Hepatocyte (in vitro differentiated cells): ENCODE results near the gene TXN2. TPM values are rescaled to one million over a fixed set of nuclear protein-coding genes. Genes with fewer than 3 reads are reported as not detected.

Experiments
- DNase-seq: peaks from one replicate; pipeline ENCODE4 v3.0.0-alpha.2; 2016; ENCODE audit warnings: low spot score
- H2AFZ ChIP-seq: fragments of 200-600 bp; sonication (generic); 2 replicates; pipeline ENCODE4 v1.6.0; 2016; ENCODE audit warnings: antibody characterized with exemption, mild to moderate bottlenecking
- H3K27ac ChIP-seq: fragments of 200-600 bp; sonication (generic); 2 replicates; pipeline ENCODE4 v1.5.1; 2016; ENCODE audit warnings: mild to moderate bottlenecking
- H3K27me3 ChIP-seq: fragments of 200-600 bp; sonication (generic); 2 replicates; pipeline ENCODE4 v1.6.1; 2016
- H3K36me3 ChIP-seq: fragments of 200-600 bp; sonication (generic); replicated peaks from 2 replicates; pipeline ENCODE4 v1.5.1; 2016; ENCODE audit warnings: low read depth; ENCODE audit not compliant: insufficient read depth
- H3K4me1 ChIP-seq: fragments of 200-600 bp; sonication (generic); 2 replicates; pipeline ENCODE4 v1.5.1; 2016; ENCODE audit warnings: mild to moderate bottlenecking, moderate library complexity; ENCODE audit not compliant: insufficient read depth
- H3K4me2 ChIP-seq: fragments of 200-600 bp; sonication (generic); 2 replicates; pipeline ENCODE4 v1.6.0; 2016
- H3K4me3 ChIP-seq: fragments of 200-600 bp; sonication (generic); 2 replicates; pipeline ENCODE4 v1.5.1; 2016; ENCODE audit warnings: mild to moderate bottlenecking
- H3K79me2 ChIP-seq: fragments of 200-600 bp; sonication (generic); 2 replicates; pipeline ENCODE4 v1.6.0; 2017; ENCODE audit warnings: mild to moderate bottlenecking
- H3K9me2 ChIP-seq: fragments of 200-600 bp; sonication (generic); replicated peaks from 2 replicates; pipeline ENCODE4 v1.6.0; 2017; ENCODE audit warnings: mild to moderate bottlenecking; ENCODE audit not compliant: insufficient read depth
- H3K9me3 ChIP-seq: fragments of 200-600 bp; sonication (generic); 2 replicates; pipeline ENCODE4 v1.5.1; 2016; ENCODE audit warnings: low read depth, mild to moderate bottlenecking
- H4K20me1 ChIP-seq: fragments of 200-600 bp; sonication (generic); 2 replicates; pipeline ENCODE4 v1.6.0; 2016; ENCODE audit warnings: mild to moderate bottlenecking; ENCODE audit not compliant: insufficient read depth, poor library complexity, severe bottlenecking
- CTCF ChIP-seq: fragments of 200-600 bp; sonication (generic); IDR thresholded peaks from 2 replicates; pipeline ENCODE4 v1.5.1; 2016; ENCODE audit warnings: antibody characterized with exemption, mild to moderate bottlenecking; ENCODE audit not compliant: poor library complexity
- EZH2 ChIP-seq: fragments of 200-600 bp; sonication (generic); IDR thresholded peaks from 2 replicates; pipeline ENCODE4 v1.6.1; 2016; ENCODE audit warnings: antibody characterized with exemption, mild to moderate bottlenecking, borderline replicate concordance
- EZH2phosphoT487 ChIP-seq: fragments of 200-600 bp; sonication (generic); IDR thresholded peaks from one replicate; pipeline ENCODE4 v1.6.1; 2018; ENCODE audit warnings: antibody characterized with exemption, mild to moderate bottlenecking, low read depth, moderate library complexity; ENCODE audit not compliant: unreplicated experiment, severe bottlenecking
- WGBS: methylation state at CpG from one replicate; pipeline ENCODE4 v1.1.6; 2016; ENCODE audit warnings: low lambda C conversion rate; ENCODE audit errors: missing lambda C conversion rate; 5-methylcytosine and 5-hydroxymethylcytosine counted together
- polyA plus RNA-seq: library from polyadenylated mRNA; unstranded; fragments of >200 nt; fragmentation: Nextera tagmentation; extraction: Ambion mirVana; gene quantifications from 2 replicates; pipeline ENCODE4 v1.2.1, GENCODE V29; 2016
- total RNA-seq: library from RNA; depleted of rRNA; stranded (reverse); fragments of >200 nt; gene quantifications from 2 replicates; pipeline ENCODE4 v1.2.3, GENCODE V29; 2014

TXN2 gene
- 42.6 and 52.9 TPM in 2 replicates for total RNA-seq
- polyA plus RNA-seq: 129 and 131 TPM in 2 replicates

GRCh38 chr22:36481393-36482168 is at the start of gene TXN2:
Gene TXN2, minus strand, starts transcription at chr22:36481640. Its CDS starts 803 bp downstream, at chr22:36480837.
- no peaks in the 10 kb centered on the region for H3K9me3 ChIP-seq
- H3K4me3 ChIP-seq: peak within 1 kb of the TSS; percentile 83
- TF ChIP-seq CTCF (no peak), EZH2 (no peak), EZH2phosphoT487 (no peak)
- H3K9me2 ChIP-seq: no peaks in the 10 kb centered on the region
- peak within 1 kb of the TSS; percentile 99 for H3K27ac ChIP-seq
- no peaks in the 10 kb centered on the region for H4K20me1 ChIP-seq
- H3K79me2 ChIP-seq: peaks cover 20% of the 10 kb centered on the region
- H3K36me3 ChIP-seq: no peaks in the 10 kb centered on the region
- 2% methylated on average over 61 of the region's 62 CpGs for WGBS
- no peaks in the 10 kb centered on the region for H3K27me3 ChIP-seq
- peak within 1 kb of the TSS; percentile 84 for H2AFZ ChIP-seq
- peak; percentile 99 for DNase-seq
- H3K4me2 ChIP-seq: peak within 1 kb of the TSS; percentile 83
- peaks cover 6% of the 10 kb centered on the region for H3K4me1 ChIP-seq

GRCh38 chr22:36528795-36529751 is 47.6 kb upstream of the TXN2 start, which contains the start of gene EIF3D:
Gene EIF3D, minus strand, starts transcription at chr22:36529166. Its CDS starts 3,045 bp downstream, at chr22:36526121.
- no peak for TF ChIP-seq CTCF
- TF ChIP-seq EZH2: no peak
- Histone ChIP-seq H3K79me2 (peaks cover 25% of the 10 kb centered on the region), H4K20me1 (peaks cover 6% of the 10 kb centered on the region), H3K4me2 (peak within 1 kb of the TSS; percentile 79), H3K27ac (peak within 1 kb of the TSS; percentile 94), H3K4me1 (peaks cover 6% of the 10 kb centered on the region), H3K9me2 (no peaks in the 10 kb centered on the region), H3K36me3 (no peaks in the 10 kb centered on the region), H3K27me3 (no peaks in the 10 kb centered on the region), H3K4me3 (peak within 1 kb of the TSS; percentile 56), H2AFZ (peak within 1 kb of the TSS; percentile 59), H3K9me3 (no peaks in the 10 kb centered on the region)
- DNase-seq: peak; percentile 99
- 1% methylated on average over 82 of the region's 82 CpGs for WGBS

GRCh38 chr22:36528341-36528740 is 46.9 kb upstream of the TXN2 start:
- 15% methylated on average over 8 of the region's 8 CpGs for WGBS
- H3K36me3 ChIP-seq: peaks cover 3% of the 10 kb centered on the region
- peak overlapping the region; percentile 56 for H3K4me3 ChIP-seq
- H3K79me2 ChIP-seq: peaks cover 25% of the 10 kb centered on the region
- H3K4me2 ChIP-seq: peak overlapping the region; percentile 72
- H4K20me1 ChIP-seq: peaks cover 6% of the 10 kb centered on the region
- peak overlapping the region; percentile 42 for H2AFZ ChIP-seq
- no peaks in the 10 kb centered on the region for H3K9me2 ChIP-seq
- peaks cover 6% of the 10 kb centered on the region for H3K4me1 ChIP-seq
- H3K27ac ChIP-seq: peak overlapping the region; percentile 89
- DNase-seq: peak; percentile 29
- no peak for TF ChIP-seq CTCF
- no peak for TF ChIP-seq EZH2phosphoT487
- no peak for TF ChIP-seq EZH2
- H3K27me3 ChIP-seq: no peaks in the 10 kb centered on the region
- no peaks in the 10 kb centered on the region for H3K9me3 ChIP-seq
